Measurements from ENCODE around the gene AKNA.

GRCh38 chr9:114321759-114322158 is 66.0 kb downstream of the AKNA start:
- TF ChIP-seq CTCF (conservative IDR thresholded peaks at IDR 0.05; ENCODE audit: low read length) (no peak), EZH2phosphoT487 (IDR thresholded peaks at IDR 0.05; ENCODE audit: borderline replicate concordance, low read depth, low read length) (no peak)
